Stimulated activated CD8-positive, alpha-beta memory T cell treated with anti-CD3 and anti-CD28 coated beads, Interleukin-4, amount 100 ng/mL, for 4 hours (primary cell): Measurements from ENCODE around the gene MICB.
A peak's percentile ranks its signal among the peaks of the same experiment; 100 is the strongest.
"Not testable (repeated sequence)": the region's sequence is repeated elsewhere in the genome, so short reads cannot be mapped to it uniquely, and the experiment has no call there.

ENCODE experiments used
- DNase-seq, 2 donors: peaks; one replicate each; pipeline ENCODE4 v3.0.0-alpha.2; 2020; ENCODE audit warnings: low read depth in 2 of 2, low spot score in 1 of 2

Gene MICB

DNA sequence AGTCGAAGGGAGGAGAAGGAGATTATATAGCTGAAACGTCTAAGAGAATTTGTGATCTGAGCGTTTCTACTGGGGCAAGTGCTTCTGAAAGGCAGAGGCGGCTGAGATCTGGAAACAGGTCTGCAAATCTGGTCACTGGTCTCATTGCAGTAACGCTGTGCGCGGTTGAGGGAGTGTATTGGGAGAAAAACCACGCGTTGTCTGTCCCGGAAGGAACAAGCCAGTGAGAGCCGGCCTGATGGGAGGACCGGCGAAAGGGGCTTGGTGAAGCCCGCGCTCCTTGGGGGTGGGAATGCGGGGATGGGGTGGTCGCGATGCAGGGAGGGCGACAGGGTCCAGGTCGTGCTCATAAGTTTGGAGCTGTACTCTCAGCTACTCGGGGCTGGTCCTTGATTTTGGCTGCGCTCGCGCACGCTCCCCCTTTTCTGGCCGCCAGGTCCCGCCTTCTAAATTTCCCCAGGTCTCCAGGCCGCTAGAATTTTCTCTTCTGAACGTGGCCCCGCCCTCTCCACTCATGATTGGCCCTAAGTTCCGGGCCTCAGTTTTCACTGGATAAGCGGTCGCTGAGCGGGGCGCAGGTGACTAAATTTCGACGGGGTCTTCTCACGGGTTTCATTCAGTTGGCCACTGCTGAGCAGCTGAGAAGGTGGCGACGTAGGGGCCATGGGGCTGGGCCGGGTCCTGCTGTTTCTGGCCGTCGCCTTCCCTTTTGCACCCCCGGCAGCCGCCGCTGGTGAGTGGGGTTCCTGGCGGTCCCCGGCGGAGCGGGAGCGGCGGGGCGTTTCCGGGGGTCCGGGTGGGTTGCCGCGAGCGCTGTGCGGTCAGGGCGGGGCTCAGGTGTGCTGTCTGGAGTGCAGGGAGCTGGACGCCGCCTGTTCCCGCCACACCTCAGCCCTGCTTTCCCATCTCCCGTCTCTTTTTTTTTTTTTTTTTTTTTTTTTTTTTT is at the start of gene MICB:
TSS of gene MICB (plus strand) at position 615 of the 946 bp plus-strand sequence. CDS start at position 664, 49 bp downstream.
- peak; percentile 69 to 77 for DNase-seq

DNA sequence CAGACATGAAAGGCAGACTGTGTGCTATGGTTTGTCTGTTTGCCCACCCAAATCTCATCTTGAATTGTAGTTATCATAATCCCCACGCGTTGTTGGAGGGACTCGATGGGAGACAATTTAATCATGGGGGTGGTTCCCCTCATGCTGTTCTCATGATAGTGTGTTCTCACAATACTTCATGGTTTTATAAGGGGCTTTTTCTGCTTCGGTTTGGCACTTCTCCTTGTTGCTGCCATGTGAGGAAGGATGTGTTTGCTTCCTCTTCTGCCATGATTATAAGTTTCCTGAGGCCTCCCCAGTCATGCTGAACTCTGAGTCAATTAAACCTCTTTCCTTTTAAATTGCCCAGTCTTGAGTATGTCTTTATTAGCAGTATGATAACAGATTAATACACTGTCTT is 47.2 kb upstream of the MICB start:
- DNase-seq = no peak

DNA sequence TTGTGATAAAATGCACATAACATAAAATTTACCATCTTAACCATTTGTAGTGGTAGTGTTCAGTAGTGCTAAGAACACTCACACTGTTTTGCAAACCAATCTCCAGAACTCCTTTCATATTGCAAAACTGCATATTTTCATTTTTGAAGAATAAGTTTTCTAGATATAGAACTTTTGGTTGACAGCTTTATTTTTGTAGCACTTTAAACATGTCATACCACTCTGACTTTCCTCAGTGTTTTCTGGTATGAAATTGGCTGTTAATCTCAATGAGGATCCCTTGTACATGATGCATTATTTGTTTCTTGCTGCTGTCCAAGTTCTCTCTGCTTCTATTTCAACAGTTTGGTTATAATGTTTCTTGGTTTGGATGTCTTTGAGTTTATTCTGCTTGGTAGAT is 45.1 kb upstream of the MICB start:
- no peak for DNase-seq

DNA sequence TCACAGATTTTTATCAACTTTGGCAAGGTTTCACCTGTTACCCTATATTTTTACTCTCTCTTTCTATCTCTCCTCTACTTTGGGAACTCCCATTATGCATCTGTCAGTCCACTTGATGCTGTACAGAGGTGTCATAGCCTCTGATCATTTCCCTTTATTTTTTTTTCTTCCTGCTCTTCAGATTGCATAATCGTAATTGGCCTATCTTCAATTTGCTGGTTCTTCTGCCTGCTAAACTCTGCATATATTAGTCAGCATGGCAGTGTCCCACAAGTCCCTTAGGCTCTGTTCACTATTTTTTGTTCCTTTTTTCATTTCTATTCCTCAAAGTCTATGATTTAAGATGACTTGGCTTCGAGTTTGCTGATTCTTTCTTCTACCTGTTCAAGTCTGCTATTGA is 44.7 kb upstream of the MICB start:
- DNase-seq = no peak

DNA sequence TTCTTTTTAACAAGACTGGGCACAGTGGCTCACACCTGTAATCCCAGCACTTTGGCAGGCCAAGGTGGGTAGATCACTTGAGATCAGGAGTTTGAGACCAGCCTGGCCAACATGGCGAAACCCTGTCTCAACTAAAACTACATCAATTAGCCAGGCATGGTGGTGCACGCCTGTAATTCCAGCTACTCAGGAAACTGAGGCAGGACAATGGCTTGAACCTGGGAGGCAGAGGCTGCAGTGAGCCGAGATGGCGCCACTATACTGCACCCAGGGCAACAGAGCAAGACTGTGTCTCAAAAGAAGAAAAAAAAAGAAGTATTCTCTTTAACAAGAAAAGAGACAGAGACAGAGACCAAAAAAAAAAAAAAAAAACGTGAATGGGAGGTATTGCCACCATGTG is 38.1 kb upstream of the MICB start:
- DNase-seq = not testable (repeated sequence)

DNA sequence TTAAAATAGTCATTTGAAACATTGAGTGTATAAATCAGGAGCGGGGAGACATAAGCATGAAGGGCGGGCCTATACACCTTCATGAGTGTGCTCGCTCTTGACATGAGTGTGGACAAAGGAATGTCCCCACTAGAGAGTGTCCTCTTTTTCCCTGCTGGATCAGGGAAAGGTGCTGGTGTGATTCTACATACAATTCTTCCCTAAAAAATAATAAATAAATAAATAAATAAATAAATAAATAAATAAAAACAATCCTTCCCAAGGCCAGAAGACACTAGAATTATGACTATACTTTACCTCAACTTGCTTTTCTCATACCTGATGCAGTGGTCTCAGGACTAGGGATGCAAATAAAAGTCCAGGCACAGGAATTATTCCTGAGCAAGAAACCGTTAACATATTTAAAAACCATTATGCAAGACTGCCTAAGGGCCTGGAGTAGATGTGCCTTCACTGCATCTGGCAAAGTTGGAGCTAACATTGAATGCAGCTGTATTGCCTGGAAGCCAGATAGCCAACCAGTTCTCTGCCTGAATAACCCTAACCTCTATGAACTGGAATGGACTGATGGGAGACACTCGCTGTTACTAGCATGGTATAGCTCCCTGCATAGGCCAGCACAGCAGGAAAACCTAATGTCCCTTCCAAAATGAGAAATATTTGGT is 37.5 kb upstream of the MICB start:
- DNase-seq = no peak

DNA sequence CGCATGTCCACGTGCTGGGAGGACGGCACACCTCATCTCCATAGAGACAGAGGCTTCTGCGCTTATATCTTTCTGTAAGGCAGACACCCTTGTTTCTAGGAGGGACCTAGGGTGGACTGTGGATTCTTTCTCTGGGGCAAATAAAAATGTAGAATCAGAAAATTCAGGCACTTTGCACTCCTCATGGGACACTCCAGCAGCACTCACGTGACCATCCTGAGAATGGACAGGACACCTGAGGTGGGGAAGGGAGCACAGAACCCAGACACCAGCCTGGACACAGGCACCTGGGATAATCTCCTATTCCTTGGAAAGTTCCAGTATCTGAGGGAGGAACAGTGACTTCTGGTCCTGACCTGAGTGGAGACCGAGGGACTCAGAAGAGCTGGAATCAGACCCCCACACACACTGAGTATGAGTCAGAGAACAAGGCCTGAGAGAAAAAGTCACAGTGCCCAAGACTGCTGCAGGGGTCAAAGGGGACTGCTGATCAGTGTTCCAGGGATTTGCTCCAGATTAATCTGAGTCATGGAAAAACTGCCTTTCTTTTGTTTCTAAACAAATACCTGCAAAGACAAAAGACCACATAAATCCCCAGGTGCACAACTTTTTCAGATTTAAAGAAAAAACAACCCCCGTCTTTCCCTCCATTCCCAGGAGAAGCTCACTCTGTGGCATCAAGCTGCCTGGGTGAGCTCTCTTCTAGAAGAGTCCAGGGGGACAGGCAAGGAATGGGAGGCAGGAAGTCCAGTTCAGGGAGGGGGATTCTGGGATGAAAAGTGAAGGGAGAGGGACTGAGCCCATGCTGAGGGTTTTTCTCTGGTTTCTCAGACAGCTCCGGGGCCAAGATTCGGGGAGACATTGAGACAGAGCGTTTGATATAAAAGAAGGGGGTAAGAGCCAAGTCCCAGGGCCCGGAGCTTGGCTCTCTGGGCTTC is 35.6 kb upstream of the MICB start:
- DNase-seq = no peak

DNA sequence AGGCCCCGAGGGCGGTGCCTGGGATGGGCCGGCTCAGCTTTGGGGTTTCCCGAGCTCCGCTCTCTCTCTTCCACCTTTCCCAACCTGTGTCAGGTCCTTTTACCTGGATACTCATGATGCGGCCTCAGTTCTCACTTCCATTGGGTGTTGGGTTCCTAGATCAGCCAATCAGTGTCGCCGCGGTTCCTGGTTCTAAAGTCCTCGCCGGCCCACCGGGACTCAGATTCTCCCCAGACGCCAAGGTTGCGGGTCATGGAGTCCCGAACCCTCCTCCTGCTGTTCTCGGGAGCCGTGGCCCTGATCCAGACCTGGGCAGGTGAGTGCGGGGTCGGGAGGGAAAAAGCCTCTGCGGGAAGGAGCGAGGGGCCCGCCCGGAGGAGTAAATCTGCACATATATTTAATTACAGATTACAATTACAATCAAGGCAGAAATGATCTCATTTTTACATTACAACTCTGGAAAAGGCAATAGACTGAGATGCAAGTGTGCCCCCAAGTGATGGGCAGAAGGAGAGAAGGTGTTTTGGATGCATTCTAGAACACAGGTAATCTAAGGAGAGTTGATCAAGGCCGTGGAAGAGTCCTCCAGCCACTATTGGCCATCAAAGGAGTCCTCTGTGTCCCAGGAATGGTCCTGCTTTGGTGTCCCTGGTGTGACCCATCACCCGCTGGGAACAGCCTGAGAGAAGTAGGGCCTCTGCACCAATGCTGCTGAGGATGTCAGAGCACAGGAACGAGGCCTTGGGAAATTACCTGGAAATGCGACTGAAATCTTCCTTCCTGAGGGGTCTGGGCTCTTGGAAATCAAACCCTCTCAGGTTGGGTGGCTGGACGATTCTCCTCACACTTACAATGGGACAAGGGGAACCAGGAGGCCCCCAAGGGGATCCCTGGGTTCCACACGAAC is 34.7 kb upstream of the MICB start:
- DNase-seq = peak; percentile 76 to 79

DNA sequence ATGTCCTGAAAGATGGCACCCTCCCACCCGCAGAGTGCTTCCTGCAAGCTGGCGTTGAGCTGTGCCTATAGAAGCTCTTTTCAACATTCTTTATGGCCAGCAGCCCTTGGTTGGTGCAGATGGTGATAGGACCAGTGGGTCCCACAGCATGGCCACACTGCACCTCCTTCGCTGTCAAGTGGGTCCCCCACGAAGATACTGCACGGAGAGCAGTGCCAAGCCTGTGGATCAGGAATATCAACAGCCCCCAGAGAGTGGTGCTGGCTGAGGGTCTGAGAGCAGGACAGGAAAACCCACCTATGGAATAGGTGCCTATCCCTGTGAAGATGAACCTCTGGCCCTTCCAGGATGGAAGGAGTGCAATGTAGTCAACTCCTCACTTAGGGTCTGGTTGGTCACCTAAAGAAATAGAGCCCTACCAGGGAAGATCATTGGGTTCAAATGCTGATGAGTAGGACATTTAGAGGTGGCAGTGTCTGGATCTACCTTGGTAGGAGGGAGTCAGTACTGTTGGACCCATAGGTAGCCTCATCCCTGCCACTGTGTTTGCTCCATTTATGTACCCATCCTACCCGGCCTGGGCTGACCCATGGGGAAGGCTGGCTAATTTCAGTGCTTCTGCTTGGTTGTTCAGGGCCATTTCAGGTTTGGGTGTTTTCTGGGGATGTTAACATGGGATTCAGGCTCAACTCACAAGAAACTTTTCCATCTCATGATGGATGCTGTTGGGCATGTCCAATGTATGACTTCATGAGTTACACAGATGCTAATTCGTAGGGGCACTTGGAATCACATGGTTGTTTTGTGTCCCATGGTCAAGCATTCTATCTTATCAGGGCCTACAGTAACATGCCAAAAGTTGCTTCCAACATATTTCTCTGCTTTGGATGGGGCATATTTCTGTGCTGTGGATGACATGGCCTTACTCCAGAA is 33.4 kb upstream of the MICB start:
- no peak for DNase-seq

DNA sequence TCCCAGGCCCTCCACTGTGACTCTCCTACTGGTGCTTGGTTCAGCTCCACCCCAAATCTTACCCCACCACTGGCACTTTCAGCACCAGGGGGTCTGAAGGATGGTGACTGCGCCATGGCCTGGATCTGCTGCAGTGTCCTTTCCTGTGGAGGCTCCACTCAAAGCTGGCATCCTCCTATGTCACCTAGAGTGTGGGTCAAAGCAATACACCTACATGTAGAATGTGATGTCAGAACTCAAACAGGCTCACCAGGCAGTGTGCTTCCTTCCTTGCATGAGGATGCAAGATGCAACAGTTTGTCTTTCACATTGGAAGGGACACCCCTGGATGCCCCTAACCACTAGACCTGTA is 32.8 kb upstream of the MICB start:
- no peak for DNase-seq

DNA sequence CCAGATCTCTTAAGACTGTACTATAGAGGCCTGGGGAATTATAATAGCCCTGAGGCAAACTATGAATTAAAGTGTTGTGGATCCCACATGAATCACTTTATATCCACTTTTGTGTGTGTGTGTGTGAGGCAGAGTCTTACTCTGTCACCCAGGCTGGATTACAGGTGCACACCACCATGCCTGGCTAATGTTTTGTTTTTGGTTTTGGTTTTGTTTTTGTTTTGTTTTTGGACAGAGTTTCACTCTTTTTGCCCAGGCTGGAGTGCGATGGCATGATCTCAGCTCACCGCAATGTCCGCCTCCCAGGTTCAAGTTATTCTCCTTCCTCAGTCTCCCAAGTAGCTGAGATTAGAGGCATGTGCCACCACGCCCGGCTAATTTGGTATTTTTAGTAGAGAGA is 32.2 kb upstream of the MICB start:
- no peak for DNase-seq

DNA sequence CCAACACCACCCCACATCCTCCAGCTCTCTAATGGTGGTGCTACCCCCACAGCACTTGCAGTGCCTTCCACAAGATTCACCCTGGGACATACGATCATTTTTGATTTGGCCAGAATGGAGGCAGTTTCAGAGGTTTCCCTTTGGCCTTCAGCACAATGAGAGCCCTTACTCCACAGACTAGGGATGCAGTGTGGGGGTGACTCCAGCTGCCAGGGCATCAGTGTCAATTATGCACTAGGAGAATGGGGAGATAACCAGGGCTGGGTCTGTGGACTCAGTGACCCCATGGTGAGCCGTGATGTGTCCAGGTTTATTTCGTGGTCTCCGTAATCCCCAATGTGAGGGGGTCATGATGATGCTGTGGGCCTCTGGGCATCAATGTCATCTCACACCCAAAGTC is 31.5 kb upstream of the MICB start:
- no peak for DNase-seq

DNA sequence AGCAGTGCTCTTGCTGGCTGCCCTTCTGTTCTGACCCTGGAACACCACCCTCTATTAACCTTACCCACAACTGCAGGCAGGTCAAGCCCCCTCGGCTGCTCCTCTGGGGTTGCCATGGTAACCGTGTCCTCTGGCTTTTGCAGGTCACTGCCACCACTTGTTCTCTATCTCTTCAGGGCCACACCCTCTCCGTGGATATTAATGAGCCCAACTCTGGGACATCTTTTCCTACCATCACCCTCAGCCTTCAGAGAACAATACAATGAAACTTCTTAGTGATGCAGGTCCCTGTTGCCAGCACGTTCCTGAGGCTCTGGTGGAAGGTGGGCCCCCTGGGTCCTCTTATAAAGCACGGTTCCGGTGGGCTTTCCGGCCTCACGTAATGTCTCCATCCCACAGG is 30.8 kb upstream of the MICB start:
- no peak for DNase-seq

DNA sequence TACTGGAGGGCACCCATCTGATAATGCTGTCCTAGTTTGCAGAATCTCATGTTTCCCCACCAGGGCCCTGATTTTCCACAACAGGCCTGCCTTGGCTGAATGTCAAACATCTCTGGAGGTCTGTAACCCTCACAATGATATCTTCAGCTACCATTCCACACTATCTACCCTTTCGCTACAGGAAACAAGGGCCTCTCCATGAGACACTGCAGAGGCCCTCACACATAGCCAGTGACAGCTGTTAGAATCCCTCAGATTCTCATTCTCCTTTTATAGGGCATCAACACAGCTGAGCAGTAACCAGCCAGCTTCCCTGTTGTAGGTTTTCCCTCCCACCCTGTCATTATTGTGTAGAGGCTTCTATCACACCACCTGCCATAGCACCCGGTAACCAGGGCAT is 29.6 kb upstream of the MICB start:
- no peak for DNase-seq

DNA sequence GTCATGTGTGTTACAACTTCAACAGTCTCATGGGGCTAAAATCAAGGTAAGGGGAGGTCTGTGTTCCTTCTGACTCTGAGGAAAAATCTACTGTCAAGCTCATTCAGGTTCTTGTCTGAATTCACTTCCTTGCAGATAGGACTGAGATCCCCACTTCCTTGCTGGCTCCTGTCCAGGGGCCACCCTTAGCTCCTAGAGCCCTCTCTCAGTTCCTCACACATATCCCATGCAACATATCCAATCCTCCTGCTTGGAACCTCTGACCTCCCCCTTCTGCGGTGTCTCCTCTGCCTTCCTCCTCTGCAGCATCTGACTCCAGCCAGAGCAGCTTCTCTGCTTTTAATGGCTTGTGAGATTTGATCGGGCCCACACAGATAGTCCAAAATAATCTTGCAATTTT is 27.1 kb upstream of the MICB start:
- no peak for DNase-seq

DNA sequence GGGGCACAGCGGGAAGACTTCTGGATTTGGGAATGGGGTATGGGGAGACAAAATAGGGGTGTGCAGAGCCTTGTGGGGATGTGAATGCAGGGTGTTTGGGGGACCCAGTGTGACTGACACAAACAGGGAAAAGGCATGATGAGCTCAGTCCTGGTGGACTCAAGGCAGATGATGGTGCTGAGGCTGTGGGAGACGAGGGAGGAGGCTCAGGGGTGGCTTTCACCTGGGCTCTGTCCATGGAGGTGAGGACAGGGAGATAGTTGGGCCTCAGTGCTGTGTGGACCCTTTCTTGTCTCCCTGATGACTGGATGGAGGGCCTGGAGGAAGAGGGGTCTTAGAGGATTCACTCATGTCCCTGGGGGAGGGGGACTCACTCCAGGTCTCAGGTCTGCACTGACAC is 26.2 kb upstream of the MICB start:
- no peak for DNase-seq

DNA sequence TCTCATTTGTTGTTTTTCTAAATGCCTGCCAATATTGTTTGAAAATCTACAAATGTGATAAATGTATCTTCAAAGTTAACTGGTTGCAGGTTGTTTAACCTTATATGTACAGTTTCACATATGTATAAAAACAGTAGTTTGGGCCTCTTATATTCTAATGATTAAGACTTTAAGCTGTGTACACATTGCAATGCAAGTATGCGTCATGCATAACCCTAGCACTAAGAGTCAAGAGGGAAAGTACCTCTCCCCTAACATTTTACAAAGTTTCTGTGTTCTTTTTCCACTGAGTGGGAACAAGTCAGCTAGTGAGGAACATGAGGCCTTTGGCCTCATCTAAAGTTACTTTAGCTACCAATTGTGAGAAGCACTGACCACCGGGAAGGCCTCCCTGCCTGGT is 25.7 kb upstream of the MICB start:
- DNase-seq = no peak

DNA sequence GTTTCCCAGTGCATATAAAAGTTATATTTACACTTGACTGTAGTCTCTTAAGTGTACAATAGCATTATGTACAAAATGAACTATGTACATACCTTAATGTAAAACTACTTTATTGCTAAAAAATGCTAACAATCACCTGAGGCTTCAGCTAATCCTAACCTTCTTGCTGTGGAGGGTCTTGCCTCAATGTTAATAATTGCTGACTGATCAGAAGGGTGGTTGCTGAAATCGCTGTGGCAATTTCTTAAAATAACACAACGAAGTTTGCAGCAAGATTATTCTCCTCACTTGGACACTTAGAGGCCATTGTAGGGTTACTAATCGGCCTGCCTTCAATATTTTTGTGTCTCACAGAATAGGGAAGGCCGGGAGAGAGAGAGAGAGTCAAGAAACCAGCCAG is 24.7 kb upstream of the MICB start:
- no peak for DNase-seq
